ENCODE data around the gene DTYMK.
"Not testable (repeated sequence)": the region's sequence is repeated elsewhere in the genome, so short reads cannot be mapped to it uniquely, and the experiment has no call there.

DTYMK gene

DNA sequence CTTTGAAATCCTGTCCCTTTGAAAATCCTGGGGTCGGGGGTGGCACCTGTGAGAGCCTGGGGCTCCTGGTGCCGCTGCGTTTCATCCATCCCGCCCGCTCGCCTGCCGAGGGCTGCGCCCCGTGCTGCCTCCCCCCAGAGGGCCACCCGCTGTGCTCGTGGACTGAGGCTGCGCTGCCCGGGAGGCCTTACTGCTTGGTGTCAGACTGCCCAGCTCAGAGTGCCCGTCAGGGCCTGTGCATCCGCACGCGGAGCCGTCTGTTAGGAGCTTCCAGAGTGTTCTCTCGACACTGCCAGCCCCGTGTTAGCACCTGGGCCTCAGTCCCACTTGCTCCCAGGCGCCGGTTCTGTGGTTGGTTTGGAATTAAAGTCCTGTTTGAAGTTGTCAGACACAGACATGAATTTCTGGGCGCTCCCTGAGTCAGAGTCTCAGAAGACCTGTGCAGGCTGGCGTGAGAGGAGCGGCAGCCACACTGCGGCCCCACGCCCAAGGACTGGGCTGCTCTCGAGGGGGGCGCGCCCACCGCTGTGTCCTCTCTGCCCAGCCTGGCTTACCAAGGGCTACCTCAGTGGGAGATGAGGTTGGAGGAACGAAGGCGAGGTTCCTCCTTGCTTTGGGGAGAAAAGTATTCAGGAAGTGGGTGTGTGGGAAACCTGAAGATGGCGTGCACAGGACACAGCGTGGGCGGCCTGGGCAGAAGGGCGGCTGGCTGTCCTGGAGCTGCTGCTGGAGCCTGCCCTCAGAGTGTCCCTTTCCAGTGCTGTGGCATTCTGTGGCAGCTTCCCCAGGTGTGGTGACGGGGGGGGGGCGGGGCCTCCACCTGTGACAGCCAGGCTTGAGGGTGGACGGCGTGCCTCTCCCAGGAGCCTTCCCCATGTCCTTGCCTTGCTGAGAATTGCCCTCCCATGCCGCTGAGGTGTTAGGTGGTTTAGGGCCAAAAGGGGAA, 14.1 kb downstream of the DTYMK start:
- no peak for DNase-seq (ENCODE audit: low spot score)

DNA sequence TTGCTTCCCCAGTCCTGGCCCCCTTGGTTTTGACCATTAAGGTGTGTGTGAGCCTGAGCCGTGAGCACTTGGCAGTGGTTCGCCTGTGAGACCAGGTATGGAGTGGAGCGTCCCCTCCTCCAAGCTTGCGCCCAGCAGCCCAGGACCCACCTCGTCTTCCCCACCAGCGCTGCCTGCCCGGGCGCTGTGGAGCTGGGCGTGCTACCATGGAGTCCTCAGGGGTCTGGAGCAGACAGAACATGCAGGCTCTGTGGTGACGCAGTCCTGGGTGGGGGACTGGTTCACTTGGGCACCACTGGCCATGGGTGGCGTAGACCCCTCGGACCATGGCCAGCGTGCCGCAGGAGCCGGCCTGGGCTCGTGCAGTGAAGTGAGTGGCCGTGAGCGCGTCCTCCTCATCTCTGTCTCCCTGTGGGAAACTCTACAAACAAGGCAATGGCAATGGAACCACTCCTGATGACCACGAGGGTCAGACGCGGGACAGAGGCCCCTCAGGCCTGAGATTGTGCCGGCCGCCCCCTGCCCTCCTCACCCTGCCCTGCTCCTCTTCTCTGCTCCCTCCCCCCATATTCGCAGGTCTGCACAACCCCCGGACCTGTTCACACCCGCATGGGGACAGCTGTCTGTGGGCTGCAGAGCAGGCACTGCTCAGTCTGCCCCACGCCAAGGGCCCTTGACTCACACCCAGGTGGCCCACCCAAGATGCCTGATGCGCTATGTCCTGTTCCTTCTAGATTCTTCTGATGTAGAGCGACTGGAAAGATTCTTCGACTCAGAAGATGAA, 15.0 kb downstream of the DTYMK start:
- DNase-seq (ENCODE audit: low spot score), result no peak

DNA sequence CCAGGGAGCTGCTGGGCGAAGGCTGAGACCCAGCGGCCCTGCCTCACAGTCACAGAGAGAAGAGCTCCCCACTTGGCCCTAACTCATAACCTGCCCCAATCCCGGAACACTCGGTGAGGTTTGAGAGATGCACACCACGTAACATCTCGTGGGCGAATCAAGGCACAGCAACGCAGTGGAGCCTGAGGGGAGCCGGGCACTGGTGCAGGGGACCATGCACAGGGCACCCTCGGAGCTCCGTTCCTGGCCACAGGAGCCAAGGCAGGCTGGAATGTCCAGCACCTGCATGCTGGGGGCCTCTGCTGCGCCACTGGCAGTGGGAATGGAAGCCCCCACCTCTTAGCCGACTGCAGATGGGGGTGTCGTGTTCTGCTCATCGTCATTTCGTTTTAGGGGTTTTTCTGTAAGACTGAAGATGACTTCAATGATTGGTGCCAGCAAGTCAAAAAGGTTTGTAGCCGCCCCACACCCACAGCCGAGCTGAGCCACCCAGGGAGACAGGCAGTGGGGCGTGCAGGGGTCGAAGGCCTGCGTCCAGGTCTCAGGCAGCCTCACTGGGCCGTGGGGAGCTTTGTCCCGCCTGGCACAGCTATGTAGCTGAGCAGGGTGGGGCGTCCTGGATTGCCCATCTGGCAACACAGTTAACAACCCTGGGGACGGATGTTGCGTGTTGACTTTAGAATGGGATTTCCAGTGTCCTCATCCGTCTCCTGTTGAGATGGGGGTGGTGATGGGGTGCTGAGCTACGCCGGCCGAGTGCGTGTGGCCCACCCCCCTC, 16.1 kb downstream of the DTYMK start:
- DNase-seq (ENCODE audit: low spot score), result no peak

- no peak for DNase-seq (ENCODE audit: low spot score)
Observed at GRCh38 chr2:241668839-241669238, 17.8 kb downstream of the DTYMK start.

DNA sequence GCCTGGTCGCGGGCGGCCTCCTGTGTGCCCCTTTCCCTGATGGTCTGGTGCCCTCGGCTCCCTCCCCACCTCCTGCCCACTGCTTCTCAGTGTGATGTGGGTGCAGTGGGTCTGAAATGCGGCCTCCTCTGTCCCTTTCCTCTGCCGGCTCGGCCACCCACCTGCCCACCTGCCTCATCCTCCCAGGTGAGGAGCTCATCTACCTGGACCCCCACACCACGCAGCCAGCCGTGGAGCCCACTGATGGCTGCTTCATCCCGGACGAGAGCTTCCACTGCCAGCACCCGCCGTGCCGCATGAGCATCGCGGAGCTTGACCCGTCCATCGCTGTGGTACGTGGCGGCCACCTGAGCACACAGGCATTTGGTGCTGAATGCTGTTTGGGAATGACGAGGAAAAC, 18.3 kb downstream of the DTYMK start:
- DNase-seq (ENCODE audit: low spot score), result no peak

GRCh38 chr2:241666627-241667400, 19.8 kb downstream of the DTYMK start:
- DNase-seq (ENCODE audit: low spot score), result no peak

DNA sequence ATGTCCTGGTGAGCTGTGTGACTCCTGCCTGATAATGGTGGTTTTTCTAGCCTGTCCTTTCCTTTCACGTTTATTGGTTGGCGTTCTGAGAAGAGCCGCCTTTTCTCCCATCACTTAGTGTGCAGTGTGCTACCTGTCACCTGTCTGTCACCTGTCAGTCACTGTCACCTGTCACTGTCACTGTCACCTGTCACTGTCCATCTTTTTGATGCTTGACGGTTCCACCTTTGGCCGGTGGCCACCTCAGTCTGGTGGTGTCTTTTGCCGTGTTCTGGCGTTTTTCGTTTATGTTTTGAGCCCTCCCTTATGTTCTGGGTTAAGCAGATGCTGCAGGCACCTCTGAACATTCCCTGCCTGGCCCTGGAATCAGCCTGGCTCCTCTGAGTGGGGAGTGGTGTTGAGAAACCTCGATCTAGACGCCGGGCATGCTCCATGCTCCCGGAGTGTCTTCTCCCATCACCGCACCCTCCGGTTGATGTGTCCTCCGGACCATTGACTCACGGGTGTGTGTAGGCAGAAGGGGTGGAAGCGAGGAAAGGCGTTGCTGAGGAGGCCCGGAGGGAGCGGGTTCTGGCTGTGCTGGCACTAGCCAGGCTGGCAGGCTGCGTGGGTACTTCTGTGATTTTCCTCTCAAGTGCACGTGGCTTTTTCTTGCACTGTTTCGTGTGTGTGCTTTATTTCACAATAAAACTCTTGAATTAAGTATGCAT, 20.7 kb downstream of the DTYMK start:
- DNase-seq (ENCODE audit: low spot score), result no peak

DNA sequence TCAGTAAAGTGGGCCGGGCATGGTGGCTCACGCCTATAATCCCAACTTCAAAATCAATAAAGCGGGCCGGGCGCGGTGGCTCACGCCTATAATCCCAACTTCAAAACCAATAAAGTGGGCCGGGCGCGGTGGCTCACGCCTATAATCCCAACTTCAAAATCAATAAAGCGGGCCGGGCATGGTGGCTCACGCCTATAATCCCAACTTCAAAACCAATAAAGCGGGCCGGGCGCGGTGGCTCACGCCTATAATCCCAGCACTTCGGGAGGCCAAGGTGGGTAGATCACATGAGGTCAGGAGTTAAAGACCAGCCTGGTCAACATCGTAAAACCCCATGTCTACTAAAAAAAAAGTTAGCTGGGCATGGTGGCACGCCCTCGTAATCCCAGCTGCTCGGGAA, 23.9 kb downstream of the DTYMK start:
- DNase-seq (ENCODE audit: low spot score), result not testable (repeated sequence)

- DNase-seq (ENCODE audit: low spot score), result no peak
Observed at GRCh38 chr2:241660593-241661213, 25.9 kb downstream of the DTYMK start.

DNA sequence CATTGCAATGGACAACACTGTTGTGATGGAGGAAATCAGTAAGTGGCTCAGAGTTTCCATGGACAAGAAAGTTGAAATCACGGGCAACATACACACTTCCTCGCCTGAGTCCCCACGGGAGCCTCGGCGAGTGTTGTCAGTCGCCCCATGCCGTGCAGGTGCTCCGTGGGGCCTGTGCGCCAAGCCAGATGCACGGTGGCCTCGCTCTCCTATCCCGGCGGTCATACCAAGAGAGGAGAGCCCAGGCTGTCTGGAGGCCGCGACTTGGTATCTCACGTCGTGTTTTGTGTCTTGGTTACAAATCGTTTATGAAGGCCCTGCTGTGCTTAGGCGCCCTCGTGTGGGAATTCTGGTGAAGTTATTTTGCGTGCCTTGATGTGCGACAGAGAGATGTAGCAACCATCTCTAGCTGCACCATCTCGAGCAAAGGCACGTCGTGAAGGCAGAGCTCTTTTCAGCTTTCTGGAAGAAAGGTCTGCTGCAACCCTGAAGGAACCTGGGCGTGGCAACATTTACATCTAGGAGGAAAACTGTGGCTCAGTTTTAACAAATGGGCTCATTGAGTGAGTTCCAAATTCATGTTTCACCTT, 27.4 kb downstream of the DTYMK start:
- no peak for DNase-seq (ENCODE audit: low spot score)

DNA sequence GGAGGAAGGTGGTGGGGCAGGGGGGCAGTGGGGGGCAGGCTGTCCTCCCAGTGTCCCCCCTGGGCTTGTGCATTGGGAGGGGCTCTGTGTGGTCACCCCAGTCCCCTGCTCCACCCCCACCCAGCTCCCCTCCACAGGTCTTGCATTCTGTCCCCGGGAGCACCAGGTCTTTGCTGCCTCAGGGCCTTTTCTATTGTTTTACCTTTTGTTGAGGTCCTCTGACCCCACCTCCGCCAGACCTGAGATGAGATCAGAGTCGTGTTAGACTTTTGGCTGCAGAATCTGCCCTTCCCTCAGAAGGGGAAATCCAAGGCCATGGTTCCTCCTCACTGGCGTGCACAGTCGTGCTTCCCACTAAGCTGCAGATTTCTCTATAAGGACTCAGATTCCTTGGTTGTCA, 28.3 kb downstream of the DTYMK start:
- DNase-seq (ENCODE audit: low spot score), result no peak

- DNase-seq (ENCODE audit: low spot score), result no peak
Observed at GRCh38 chr2:241657786-241658254, 28.8 kb downstream of the DTYMK start.

DNA sequence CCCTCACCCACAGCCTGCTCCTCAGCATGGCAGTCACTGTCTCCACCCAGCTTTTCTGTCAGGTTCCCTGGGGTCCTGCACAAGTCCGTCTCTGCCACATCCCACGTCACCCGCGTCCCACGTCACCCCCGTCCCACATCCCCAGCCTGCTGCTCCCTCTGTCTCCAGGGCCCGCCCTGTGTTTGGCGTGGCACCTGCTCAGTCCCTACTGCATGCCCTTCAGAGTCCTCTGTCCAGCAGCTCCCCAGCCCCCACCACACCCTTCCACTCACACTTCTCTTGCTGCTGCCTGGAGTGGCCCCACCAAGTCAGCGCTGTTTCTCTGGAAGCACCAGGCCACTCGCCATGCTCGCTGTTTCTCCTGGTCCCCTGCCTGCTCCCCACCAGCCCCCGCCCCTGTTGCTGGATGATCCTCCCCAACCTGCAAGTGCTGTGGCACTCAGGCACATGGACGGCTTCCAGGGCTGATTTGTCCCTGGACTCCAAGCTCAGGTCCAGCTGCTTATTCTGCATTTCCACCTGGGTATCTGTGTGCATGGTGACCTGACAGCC, 30.3 kb downstream of the DTYMK start:
- DNase-seq (ENCODE audit: low spot score), result no peak

GRCh38 chr2:241655516-241656189, 31.0 kb downstream of the DTYMK start:
- no peak for DNase-seq (ENCODE audit: low spot score)

DNA sequence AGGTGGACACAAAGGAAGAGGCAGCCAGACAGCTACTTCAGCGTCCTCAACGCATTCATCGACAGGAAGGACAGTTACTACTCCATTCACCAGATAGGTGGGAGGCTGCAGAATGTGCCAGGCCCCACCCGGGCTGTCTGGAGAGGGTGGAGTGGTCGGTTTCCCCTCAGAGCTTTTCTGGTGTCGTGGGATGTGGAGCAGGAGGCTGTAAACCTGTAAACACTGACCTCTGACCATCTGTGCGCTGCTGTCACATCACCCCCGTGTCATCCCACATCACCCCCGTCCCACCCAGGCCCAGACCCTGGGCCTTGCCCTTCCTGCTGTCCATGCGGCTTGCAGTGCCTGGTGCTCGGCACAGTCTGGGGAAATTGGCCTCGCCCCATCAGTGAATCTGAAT, 32.1 kb downstream of the DTYMK start:
- DNase-seq (ENCODE audit: low spot score), result no peak

DNA sequence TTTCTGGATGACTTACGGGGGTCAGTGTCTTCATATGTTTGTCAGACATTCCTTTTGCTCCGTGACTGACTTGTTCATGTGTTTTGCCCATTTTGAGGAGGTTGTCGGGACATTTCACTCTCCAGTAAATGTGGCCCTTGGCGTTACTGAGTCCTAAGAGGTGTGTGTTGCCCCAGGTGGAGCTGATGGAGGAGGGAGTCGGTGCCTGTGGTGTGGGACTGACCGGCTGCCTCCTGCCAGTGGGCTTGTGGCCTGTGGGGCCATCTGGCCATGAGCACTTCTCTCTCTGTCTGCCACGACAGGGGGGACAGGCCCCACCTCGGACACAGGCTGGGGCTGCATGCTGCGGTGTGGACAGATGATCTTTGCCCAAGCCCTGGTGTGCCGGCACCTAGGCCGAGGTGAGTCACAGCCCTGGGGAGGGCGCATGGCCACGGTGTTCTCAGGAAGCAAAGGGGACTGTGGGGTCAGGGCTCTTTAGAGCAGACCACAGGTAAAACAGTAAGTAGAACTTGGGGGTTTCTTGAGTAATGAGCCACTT, 33.3 kb downstream of the DTYMK start:
- no peak for DNase-seq (ENCODE audit: low spot score)

- DNase-seq (ENCODE audit: low spot score), result no peak
Observed at GRCh38 chr2:241652722-241653121, 33.9 kb downstream of the DTYMK start.

GRCh38 chr2:241652142-241652541, 34.5 kb downstream of the DTYMK start:
- no peak for DNase-seq (ENCODE audit: low spot score)

DNA sequence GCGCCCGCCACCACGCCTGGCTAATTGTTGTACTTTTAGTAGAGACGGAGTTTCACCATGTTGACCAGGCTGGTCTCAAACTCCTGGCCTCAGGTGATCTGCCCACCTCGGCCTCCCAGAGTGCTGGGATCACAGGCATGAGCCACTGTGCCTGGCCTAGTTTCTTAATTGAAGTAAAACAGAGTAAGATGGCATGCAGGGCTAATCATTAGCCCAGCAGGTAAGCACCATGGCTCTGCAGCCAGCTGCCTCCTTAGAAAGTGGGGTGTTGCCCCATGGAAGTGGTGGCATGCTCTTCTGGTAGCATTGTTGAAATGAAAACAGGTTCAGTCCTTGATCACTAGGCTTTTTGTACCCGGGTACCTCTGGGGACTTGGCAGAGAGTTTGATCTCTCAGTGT, 36.7 kb downstream of the DTYMK start:
- DNase-seq (ENCODE audit: low spot score), result no peak

Measured in left forelimb (tissue), 1 donor.